MM.1S (cell line): ENCODE data around the gene FOXK2.

Experiments
- DNase-seq: peaks from one replicate; pipeline ENCODE4 v3.0.0-alpha.2; 2015
- H2AFZ ChIP-seq: fragments of 300-600 bp; sonication (generic); 2 replicates; pipeline ENCODE4 v1.6.0; 2016; ENCODE audit warnings: antibody characterized with exemption, low read length
- H3F3A ChIP-seq: fragments of 300-600 bp; sonication (generic); 2 replicates; pipeline ENCODE4 v1.6.1; 2016; ENCODE audit warnings: mild to moderate bottlenecking, antibody characterized with exemption, low read length, moderate library complexity, mixed read lengths; ENCODE audit not compliant: insufficient read depth
- H3K27ac ChIP-seq: fragments of 300-600 bp; sonication (generic); 2 replicates; pipeline ENCODE4 v1.5.1; 2016; ENCODE audit warnings: mild to moderate bottlenecking, low read length
- H3K27me3 ChIP-seq: fragments of 300-600 bp; sonication (generic); replicated peaks from 2 replicates; pipeline ENCODE4 v1.6.0; 2016; ENCODE audit warnings: low read length; ENCODE audit not compliant: insufficient read depth
- H3K36me3 ChIP-seq: fragments of 300-600 bp; sonication (generic); replicated peaks from 2 replicates; pipeline ENCODE4 v1.6.1; 2016; ENCODE audit warnings: mild to moderate bottlenecking, low read length, mixed read lengths; ENCODE audit not compliant: insufficient read depth
- H3K4me1 ChIP-seq: fragments of 300-600 bp; sonication (generic); 2 replicates; pipeline ENCODE4 v1.6.1; 2016; ENCODE audit warnings: low read length, mixed read lengths
- H3K4me2 ChIP-seq: fragments of 300-600 bp; sonication (generic); 2 replicates; pipeline ENCODE4 v1.6.0; 2016; ENCODE audit warnings: low read depth, low read length
- H3K4me3 ChIP-seq: fragments of 300-600 bp; sonication (generic); 2 replicates; pipeline ENCODE4 v1.5.1; 2016; ENCODE audit warnings: low read length, mixed read lengths
- H3K79me2 ChIP-seq: fragments of 300-600 bp; sonication (generic); 2 replicates; pipeline ENCODE4 v1.6.1; 2016; ENCODE audit warnings: mixed run types, low read length, mixed read lengths
- H3K9ac ChIP-seq: fragments of 300-600 bp; sonication (generic); 2 replicates; pipeline ENCODE4 v1.6.1; 2016; ENCODE audit warnings: low read length, mixed read lengths
- H3K9me2 ChIP-seq: fragments of 300-600 bp; sonication (generic); replicated peaks from 2 replicates; pipeline ENCODE4 v1.6.1; 2016; ENCODE audit warnings: mild to moderate bottlenecking, low read length, mixed read lengths; ENCODE audit not compliant: insufficient read depth
- H3K9me3 ChIP-seq: fragments of 300-600 bp; sonication (generic); replicated peaks from 2 replicates; pipeline ENCODE4 v1.6.1; 2016; ENCODE audit warnings: mild to moderate bottlenecking, low read length, mixed read lengths; ENCODE audit not compliant: insufficient read depth
- H4K20me1 ChIP-seq: fragments of 300-600 bp; sonication (generic); 2 replicates; pipeline ENCODE4 v1.6.1; 2016; ENCODE audit warnings: mild to moderate bottlenecking, low read length, moderate library complexity, mixed read lengths; ENCODE audit not compliant: insufficient read depth
- CTCF ChIP-seq: fragments of 300-600 bp; sonication (generic); IDR thresholded peaks from 2 replicates; pipeline ENCODE4 v1.5.1; 2016; ENCODE audit warnings: antibody characterized with exemption, low read length, mixed read lengths
- EZH2 ChIP-seq: fragments of 300-600 bp; sonication (generic); optimal IDR thresholded peaks from 2 replicates; pipeline ENCODE3; 2017; ENCODE audit warnings: low read depth, mild to moderate bottlenecking, antibody characterized with exemption, low read length, mixed read lengths
- EZH2phosphoT487 ChIP-seq: fragments of 300-600 bp; sonication (generic); IDR thresholded peaks from 2 replicates; pipeline ENCODE4 v1.6.1; 2018; ENCODE audit warnings: antibody characterized with exemption, low read length

The FOXK2 gene

DNA sequence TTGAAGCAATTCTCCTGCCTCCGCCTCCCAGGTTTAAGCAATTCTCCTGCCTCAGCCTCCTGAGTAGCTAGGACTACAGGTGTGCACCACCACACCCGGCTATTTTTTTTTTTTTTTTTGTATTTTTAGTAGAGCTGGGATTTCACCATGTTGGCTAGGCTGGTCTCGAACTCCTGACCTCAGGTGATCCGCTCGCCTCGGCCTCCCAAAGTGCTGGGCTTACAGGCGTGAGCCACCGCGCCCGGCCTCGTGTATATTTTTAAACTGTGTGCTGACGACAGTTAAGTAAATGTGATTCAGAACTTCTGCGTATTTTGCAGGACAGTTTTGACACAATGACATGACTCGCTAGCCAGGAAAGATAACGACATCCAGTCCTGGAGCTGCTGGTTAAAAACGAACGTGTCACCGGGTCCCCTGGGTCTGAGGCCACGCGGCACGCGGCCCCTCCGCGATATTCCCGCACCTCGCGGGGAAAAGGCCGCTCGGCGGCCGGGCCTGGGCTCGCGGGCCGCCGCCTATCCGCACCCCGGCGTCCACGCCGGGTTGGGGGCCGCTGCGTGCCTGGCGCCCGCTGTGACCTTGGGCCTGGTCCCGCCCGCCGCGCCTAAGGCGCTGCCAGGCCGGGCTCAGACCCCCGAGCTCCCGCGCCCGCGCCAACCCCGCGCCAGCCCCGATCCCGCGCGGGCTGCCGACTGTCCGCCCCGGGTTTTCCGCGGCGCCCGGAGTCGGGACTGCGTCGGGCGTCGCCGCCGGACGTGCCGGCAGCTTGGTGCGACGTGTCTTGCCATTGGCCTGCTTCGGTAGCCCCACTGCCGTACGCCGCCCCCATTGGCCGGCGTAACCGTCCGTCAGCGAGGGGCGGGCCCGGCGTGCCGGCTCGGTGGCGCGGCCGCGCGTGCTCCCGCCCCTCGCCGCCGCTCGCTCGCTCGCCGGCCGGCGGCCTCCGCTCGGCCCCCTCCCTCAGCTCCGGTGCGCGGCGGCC is at the start of gene FOXK2:
Gene FOXK2 (plus strand): TSS at position 907 of the 985 bp plus-strand sequence. CDS start 157 bp downstream, outside the sequence.
- Histone ChIP-seq H3K9me2 (no peaks in the 10 kb centered on the region), H3K4me1 (0 out of 2 replicates have a peak, but pooled peaks cover 4% of the 10 kb centered on the region), H3K4me2 (peak within 1 kb of the TSS; percentile 65), H4K20me1 (peaks cover 10% of the 10 kb centered on the region; the same call in 1 of the 2 replicates), H3K4me3 (peak within 1 kb of the TSS; percentile 78), H3K27me3 (no peaks in the 10 kb centered on the region), H3K9me3 (no peaks in the 10 kb centered on the region), H3K9ac (peak within 1 kb of the TSS; percentile 76), H3K27ac (peak within 1 kb of the TSS; percentile 83), H2AFZ (peak within 1 kb of the TSS; percentile 51; the same call in 1 of the 2 replicates), H3F3A (peaks cover 12% of the 10 kb centered on the region; the same call in 1 of the 2 replicates), H3K79me2 (peaks cover 40% of the 10 kb centered on the region), H3K36me3 (no peaks in the 10 kb centered on the region)
- peak; percentile 97 for DNase-seq
- TF ChIP-seq EZH2phosphoT487 (no peak), CTCF (no peak), EZH2 (no peak)

DNA sequence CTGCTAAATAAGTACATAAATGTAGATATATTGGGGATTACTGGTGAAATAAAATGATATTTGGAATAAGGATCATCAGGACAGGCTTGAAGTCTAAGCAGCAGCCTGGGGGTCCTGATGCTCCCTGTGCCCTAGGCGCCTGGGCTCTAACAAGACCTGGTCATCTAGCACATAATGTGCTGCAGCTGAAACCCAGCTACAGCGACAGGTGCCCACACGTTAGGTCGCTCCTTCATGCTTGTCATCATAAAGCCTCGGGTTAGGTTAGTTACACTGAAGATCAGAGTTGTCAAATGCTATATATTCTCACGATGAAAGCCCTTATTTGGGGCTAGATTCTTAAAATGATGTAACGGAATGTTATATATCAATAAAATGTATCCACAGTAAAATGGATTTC is 49.5 kb upstream of the FOXK2 start:
- TF ChIP-seq CTCF (no peak), EZH2 (no peak), EZH2phosphoT487 (no peak)
- H3K4me3 ChIP-seq: no peak overlapping the region
- H3K9ac ChIP-seq: no peak overlapping the region
- H3K9me3 ChIP-seq: no peaks in the 10 kb centered on the region
- no peak overlapping the region for H3K4me2 ChIP-seq
- no peak overlapping the region for H3K27ac ChIP-seq
- H3K9me2 ChIP-seq: no peaks in the 10 kb centered on the region
- no peak overlapping the region for H2AFZ ChIP-seq
- H4K20me1 ChIP-seq: no peaks in the 10 kb centered on the region
- H3K4me1 ChIP-seq: peaks cover 9% of the 10 kb centered on the region
- H3K36me3 ChIP-seq: peaks cover 11% of the 10 kb centered on the region; the same call in 1 of the 2 replicates
- peaks cover 8% of the 10 kb centered on the region for H3F3A ChIP-seq
- DNase-seq: no peak
- peaks cover 34% of the 10 kb centered on the region for H3K79me2 ChIP-seq
- no peaks in the 10 kb centered on the region for H3K27me3 ChIP-seq

GRCh38 chr17:82474223-82475010 is 45.1 kb upstream of the FOXK2 start:
- H3K27me3 ChIP-seq: no peaks in the 10 kb centered on the region
- no peak for TF ChIP-seq EZH2phosphoT487
- no peak for TF ChIP-seq CTCF
- no peak for TF ChIP-seq EZH2
- no peaks in the 10 kb centered on the region for H3K9me3 ChIP-seq
- no peaks in the 10 kb centered on the region for H3F3A ChIP-seq
- no peak overlapping the region for H2AFZ ChIP-seq
- H4K20me1 ChIP-seq: no peaks in the 10 kb centered on the region
- no peak overlapping the region for H3K9ac ChIP-seq
- DNase-seq: no peak
- peaks cover 5% of the 10 kb centered on the region; the same call in 1 of the 2 replicates for H3K36me3 ChIP-seq
- no peaks in the 10 kb centered on the region for H3K9me2 ChIP-seq
- H3K79me2 ChIP-seq: peaks cover 22% of the 10 kb centered on the region
- no peak overlapping the region for H3K4me3 ChIP-seq
- no peak overlapping the region for H3K4me2 ChIP-seq
- H3K4me1 ChIP-seq: no peaks in the 10 kb centered on the region
- H3K27ac ChIP-seq: no peak overlapping the region
